Measurements from ENCODE around the gene ACOX2. TPM values are rescaled to one million over a fixed set of nuclear protein-coding genes. Genes with fewer than 3 reads are reported as not detected.

Gene ACOX2
- total and polyA plus RNA-seq, 2 of the 8 experiments (the other 6 are each of a cell fraction or from before 2014, with no cell fraction given) = 3.2 to 9.2 TPM

DNA sequence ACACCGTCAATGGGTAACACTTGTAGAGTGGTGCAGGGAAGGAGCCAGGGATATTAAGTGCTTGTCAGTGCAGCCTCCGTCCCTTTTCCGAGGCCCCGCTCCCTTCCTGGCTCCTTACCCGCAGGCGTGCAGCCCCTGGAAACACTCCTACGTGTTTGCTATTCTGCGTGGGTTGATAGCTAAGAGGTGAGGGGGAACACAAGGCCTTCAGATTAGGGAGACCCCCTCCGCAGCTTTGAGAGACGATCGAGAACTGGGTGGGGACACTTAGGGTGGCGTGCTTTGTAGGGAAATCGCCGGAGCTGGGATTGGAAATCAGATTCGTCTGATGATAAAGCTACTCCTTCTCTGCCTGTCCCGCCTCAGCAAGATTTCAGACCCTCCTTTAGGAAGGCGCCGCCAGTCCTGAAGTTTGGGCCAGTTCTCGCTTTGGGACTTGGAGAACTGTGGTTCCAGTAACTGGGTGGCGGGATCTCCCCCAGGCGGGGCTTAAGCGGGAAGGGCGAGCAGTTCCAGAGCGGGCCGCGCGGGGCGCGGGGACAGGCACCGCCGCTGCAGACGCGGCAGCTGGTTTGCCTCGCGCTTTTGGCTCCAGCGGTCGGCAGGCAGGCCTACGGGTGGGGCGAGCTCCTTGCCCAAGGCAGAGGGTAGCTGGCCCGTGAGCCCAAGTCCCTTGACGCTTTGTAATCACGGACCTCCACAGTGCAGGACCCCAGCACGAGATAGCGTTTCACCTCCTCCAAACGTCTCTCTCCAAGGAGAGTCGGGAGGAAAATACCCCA lies 48.2 kb upstream of the ACOX2 start (continued):
- TF ChIP-seq, protein P1, sequence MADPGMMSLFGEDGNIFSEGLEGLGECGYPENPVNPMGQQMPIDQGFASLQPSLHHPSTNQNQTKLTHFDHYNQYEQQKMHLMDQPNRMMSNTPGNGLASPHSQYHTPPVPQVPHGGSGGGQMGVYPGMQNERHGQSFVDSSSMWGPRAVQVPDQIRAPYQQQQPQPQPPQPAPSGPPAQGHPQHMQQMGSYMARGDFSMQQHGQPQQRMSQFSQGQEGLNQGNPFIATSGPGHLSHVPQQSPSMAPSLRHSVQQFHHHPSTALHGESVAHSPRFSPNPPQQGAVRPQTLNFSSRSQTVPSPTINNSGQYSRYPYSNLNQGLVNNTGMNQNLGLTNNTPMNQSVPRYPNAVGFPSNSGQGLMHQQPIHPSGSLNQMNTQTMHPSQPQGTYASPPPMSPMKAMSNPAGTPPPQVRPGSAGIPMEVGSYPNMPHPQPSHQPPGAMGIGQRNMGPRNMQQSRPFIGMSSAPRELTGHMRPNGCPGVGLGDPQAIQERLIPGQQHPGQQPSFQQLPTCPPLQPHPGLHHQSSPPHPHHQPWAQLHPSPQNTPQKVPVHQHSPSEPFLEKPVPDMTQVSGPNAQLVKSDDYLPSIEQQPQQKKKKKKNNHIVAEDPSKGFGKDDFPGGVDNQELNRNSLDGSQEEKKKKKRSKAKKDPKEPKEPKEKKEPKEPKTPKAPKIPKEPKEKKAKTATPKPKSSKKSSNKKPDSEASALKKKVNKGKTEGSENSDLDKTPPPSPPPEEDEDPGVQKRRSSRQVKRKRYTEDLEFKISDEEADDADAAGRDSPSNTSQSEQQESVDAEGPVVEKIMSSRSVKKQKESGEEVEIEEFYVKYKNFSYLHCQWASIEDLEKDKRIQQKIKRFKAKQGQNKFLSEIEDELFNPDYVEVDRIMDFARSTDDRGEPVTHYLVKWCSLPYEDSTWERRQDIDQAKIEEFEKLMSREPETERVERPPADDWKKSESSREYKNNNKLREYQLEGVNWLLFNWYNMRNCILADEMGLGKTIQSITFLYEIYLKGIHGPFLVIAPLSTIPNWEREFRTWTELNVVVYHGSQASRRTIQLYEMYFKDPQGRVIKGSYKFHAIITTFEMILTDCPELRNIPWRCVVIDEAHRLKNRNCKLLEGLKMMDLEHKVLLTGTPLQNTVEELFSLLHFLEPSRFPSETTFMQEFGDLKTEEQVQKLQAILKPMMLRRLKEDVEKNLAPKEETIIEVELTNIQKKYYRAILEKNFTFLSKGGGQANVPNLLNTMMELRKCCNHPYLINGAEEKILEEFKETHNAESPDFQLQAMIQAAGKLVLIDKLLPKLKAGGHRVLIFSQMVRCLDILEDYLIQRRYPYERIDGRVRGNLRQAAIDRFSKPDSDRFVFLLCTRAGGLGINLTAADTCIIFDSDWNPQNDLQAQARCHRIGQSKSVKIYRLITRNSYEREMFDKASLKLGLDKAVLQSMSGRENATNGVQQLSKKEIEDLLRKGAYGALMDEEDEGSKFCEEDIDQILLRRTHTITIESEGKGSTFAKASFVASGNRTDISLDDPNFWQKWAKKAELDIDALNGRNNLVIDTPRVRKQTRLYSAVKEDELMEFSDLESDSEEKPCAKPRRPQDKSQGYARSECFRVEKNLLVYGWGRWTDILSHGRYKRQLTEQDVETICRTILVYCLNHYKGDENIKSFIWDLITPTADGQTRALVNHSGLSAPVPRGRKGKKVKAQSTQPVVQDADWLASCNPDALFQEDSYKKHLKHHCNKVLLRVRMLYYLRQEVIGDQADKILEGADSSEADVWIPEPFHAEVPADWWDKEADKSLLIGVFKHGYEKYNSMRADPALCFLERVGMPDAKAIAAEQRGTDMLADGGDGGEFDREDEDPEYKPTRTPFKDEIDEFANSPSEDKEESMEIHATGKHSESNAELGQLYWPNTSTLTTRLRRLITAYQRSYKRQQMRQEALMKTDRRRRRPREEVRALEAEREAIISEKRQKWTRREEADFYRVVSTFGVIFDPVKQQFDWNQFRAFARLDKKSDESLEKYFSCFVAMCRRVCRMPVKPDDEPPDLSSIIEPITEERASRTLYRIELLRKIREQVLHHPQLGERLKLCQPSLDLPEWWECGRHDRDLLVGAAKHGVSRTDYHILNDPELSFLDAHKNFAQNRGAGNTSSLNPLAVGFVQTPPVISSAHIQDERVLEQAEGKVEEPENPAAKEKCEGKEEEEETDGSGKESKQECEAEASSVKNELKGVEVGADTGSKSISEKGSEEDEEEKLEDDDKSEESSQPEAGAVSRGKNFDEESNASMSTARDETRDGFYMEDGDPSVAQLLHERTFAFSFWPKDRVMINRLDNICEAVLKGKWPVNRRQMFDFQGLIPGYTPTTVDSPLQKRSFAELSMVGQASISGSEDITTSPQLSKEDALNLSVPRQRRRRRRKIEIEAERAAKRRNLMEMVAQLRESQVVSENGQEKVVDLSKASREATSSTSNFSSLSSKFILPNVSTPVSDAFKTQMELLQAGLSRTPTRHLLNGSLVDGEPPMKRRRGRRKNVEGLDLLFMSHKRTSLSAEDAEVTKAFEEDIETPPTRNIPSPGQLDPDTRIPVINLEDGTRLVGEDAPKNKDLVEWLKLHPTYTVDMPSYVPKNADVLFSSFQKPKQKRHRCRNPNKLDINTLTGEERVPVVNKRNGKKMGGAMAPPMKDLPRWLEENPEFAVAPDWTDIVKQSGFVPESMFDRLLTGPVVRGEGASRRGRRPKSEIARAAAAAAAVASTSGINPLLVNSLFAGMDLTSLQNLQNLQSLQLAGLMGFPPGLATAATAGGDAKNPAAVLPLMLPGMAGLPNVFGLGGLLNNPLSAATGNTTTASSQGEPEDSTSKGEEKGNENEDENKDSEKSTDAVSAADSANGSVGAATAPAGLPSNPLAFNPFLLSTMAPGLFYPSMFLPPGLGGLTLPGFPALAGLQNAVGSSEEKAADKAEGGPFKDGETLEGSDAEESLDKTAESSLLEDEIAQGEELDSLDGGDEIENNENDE (IDR thresholded peaks at IDR 0.05; ENCODE audit: insufficient replicate concordance, low read length) = no peak
- no peak for TF ChIP-seq ATF3 (IDR thresholded peaks at IDR 0.05; ENCODE audit: insufficient read depth, low read depth, low read length)
- TF ChIP-seq POLR2AphosphoS5 (IDR thresholded peaks at IDR 0.05; ENCODE audit: low read depth, low read length) = no peak
- TF ChIP-seq JUN (IDR thresholded peaks at IDR 0.05; ENCODE audit: low read depth, low read length) = no peak
- TF ChIP-seq KDM5A (IDR thresholded peaks at IDR 0.05; ENCODE audit: low read length) = no peak
- TF ChIP-seq CREB1 (IDR thresholded peaks at IDR 0.05) = 0 out of 2 replicates have a peak, but pooled peaks have one; percentile 47
- no peak for TF ChIP-seq SRF (IDR thresholded peaks at IDR 0.05; ENCODE audit: low read depth, low read length)
- TF ChIP-seq GABPA (IDR thresholded peaks at IDR 0.05; ENCODE audit: borderline replicate concordance, insufficient read depth, low read length) = peak; percentile 71; the same call in 1 of the 2 replicates

Measured in H1 (cell line).